SK-N-SH (cell line): ENCODE data around the gene GSG1L. TPM values are rescaled to one million over a fixed set of nuclear protein-coding genes. Genes with fewer than 3 reads are reported as not detected.

ENCODE experiments used
- CTCF ChIA-PET: fragments of 300-600, 350-600 bp; formaldehyde crosslinking; extraction: SDS; loops from one replicate; lab custom pipeline; 2021; lab: Yijun Ruan, JAX
- POLR2A ChIA-PET: fragments of 350-600 bp; sonication (Branson Sonifier 250); formaldehyde crosslinking; extraction: SDS; loops from one replicate; lab custom pipeline; 2020; ENCODE audit warnings: antibody characterized with exemption, inconsistent platforms; lab: Yijun Ruan, JAX
- DNase-seq: peaks from one replicate; pipeline ENCODE4 v3.0.0; 2012
- H2AFZ ChIP-seq: fragments of 200-600 bp; sonication (generic); 2 replicates; pipeline ENCODE4 v1.8.1; 2016; ENCODE audit warnings: antibody characterized with exemption, mild to moderate bottlenecking, low read depth
- H3F3A ChIP-seq: fragments of 200-600 bp; sonication (generic); replicated peaks from 2 replicates; pipeline ENCODE3; 2016; ENCODE audit warnings: antibody characterized with exemption, mild to moderate bottlenecking; ENCODE audit not compliant: insufficient read depth
- H3K27ac ChIP-seq, 2 experiments: fragments of 200-500 bp in 1 of 2; fragments of 200-600 bp in 1 of 2; sonication (Bioruptor generic) in 1 of 2; sonication (generic), shearing (Covaris generic) in 1 of 2; 2 replicates each; pipeline versions ENCODE4 v1.5.1 to v1.6.1; 2014 to 2016; ENCODE audit warnings: low read depth in 2 of 2, inconsistent platforms in 1 of 2, low read length in 1 of 2, mild to moderate bottlenecking in 1 of 2, mixed read lengths in 1 of 2
- H3K27me3 ChIP-seq: fragments of 200-600 bp; sonication (generic), shearing (Covaris generic); 2 replicates; pipeline ENCODE4 v1.6.1; 2016; ENCODE audit warnings: mixed run types; ENCODE audit not compliant: insufficient read depth
- H3K36me3 ChIP-seq, 2 experiments: fragments of 200-500 bp in 1 of 2; fragments of 200-600 bp in 1 of 2; sonication (Bioruptor generic) in 1 of 2; sonication (generic) in 1 of 2; replicated peaks in 1 of 2; 2 replicates each; pipeline versions ENCODE3 to v1.5.1; 2014 to 2016; ENCODE audit warnings: low read length in 1 of 2, mild to moderate bottlenecking in 1 of 2; ENCODE audit not compliant: insufficient read depth in 2 of 2, control insufficient read depth in 1 of 2
- H3K4me1 ChIP-seq, 2 experiments: fragments of 200-500 bp in 1 of 2; fragments of 200-600 bp in 1 of 2; sonication (Bioruptor generic) in 1 of 2; sonication (generic), shearing (Covaris generic) in 1 of 2; 2 replicates each; pipeline versions ENCODE4 v1.5.1 to v1.6.1; 2014 to 2016; ENCODE audit warnings: low read depth in 1 of 2, low read length in 1 of 2, mixed run types in 1 of 2; ENCODE audit not compliant: insufficient read depth in 2 of 2, control insufficient read depth in 1 of 2
- H3K4me2 ChIP-seq: fragments of 200-600 bp; sonication (generic), shearing (Covaris generic); 2 replicates; pipeline ENCODE4 v1.6.1; 2017; ENCODE audit warnings: mixed run types
- H3K4me3 ChIP-seq, 2 experiments: fragments of 200-500 bp in 1 of 2; fragments of 200-600 bp in 1 of 2; sonication (Bioruptor generic) in 1 of 2; sonication (generic), shearing (Covaris generic) in 1 of 2; 2 replicates each; pipeline versions ENCODE4 v1.5.1 to v1.8.1; 2014 to 2016; ENCODE audit warnings: low read depth in 2 of 2, inconsistent platforms in 1 of 2, low read length in 1 of 2, mild to moderate bottlenecking in 1 of 2, mixed read lengths in 1 of 2, moderate library complexity in 1 of 2
- H3K79me2 ChIP-seq: fragments of 200-600 bp; sonication (generic); 2 replicates; pipeline ENCODE4 v1.8.1; 2017; ENCODE audit warnings: mild to moderate bottlenecking; ENCODE audit not compliant: insufficient read depth
- H3K9ac ChIP-seq: fragments of 200-600 bp; sonication (generic); 2 replicates; pipeline ENCODE4 v1.6.1; 2017; ENCODE audit warnings: mixed run types
- H3K9me2 ChIP-seq: fragments of 200-600 bp; sonication (generic); 2 replicates; pipeline ENCODE4 v1.6.1; 2017; ENCODE audit warnings: mixed run types
- H3K9me3 ChIP-seq: fragments of 200-600 bp; sonication (generic); 2 replicates; pipeline ENCODE4 v1.6.1; 2017; ENCODE audit warnings: mixed run types, mild to moderate bottlenecking, moderate library complexity
- H4K20me1 ChIP-seq: fragments of 200-600 bp; sonication (generic); 2 replicates; pipeline ENCODE4 v1.6.1; 2017; ENCODE audit warnings: mild to moderate bottlenecking, mixed run types; ENCODE audit not compliant: insufficient read depth
- CHD2 ChIP-seq: fragments of 150-350 bp; IDR thresholded peaks from 2 replicates; pipeline ENCODE4 v1.6.1; 2018; ENCODE audit warnings: low read length; ENCODE audit not compliant: partially characterized antibody
- EZH2phosphoT487 ChIP-seq: fragments of 200-600 bp; sonication (generic); IDR thresholded peaks from 2 replicates; pipeline ENCODE4 v1.6.1; 2017; ENCODE audit warnings: low read depth, mixed run types, mild to moderate bottlenecking, antibody characterized with exemption, moderate library complexity, borderline replicate concordance
- FOXJ3 ChIP-seq: sonication (generic); formaldehyde crosslinking; IDR thresholded peaks from 2 replicates; pipeline ENCODE4 v1.5.1; 2020; ENCODE audit warnings: mild to moderate bottlenecking, missing genetic modification reagents
- JUND ChIP-seq: IDR thresholded peaks from 2 replicates; pipeline ENCODE4 v1.4.0; 2012
- NFIC ChIP-seq: IDR thresholded peaks from 2 replicates; pipeline ENCODE4 v1.4.0; 2012; ENCODE audit warnings: borderline replicate concordance
- RAD21 ChIP-seq: IDR thresholded peaks from 2 replicates; pipeline ENCODE4 v1.6.1; 2012; ENCODE audit warnings: mild to moderate bottlenecking, low read length
- RFX5 ChIP-seq: IDR thresholded peaks from 2 replicates; pipeline ENCODE4 v1.6.1; 2012; ENCODE audit warnings: mild to moderate bottlenecking, improper control_type of control experiment, low read length
- TAF1 ChIP-seq: IDR thresholded peaks from 2 replicates; pipeline ENCODE4 v1.6.1; 2012; ENCODE audit warnings: low read depth, mild to moderate bottlenecking, low read length, moderate library complexity, borderline replicate concordance
- YY1 ChIP-seq: IDR thresholded peaks from 2 replicates; pipeline ENCODE4 v1.4.0; 2012; ENCODE audit warnings: low read depth, mild to moderate bottlenecking
- WGBS: methylation state at CpG from one replicate; pipeline ENCODE4 v1.1.6; 2017; ENCODE audit warnings: low lambda C conversion rate; 5-methylcytosine and 5-hydroxymethylcytosine counted together
- polyA plus RNA-seq, 3 experiments: library from polyadenylated mRNA; depleted of rRNA; stranded (reverse); fragments of >200 nt; gene quantifications; 2 replicates each; pipeline ENCODE4 v1.2.3, GENCODE V29; 2012
- TF ChIP-seq, protein P1 (sequence below): IDR thresholded peaks from 2 replicates; pipeline ENCODE4 v1.6.1; 2012; ENCODE audit warnings: mild to moderate bottlenecking, low read depth, low read length, moderate library complexity
- TF ChIP-seq, protein P2 (sequence below): IDR thresholded peaks from 2 replicates; pipeline ENCODE4; 2012
- TF ChIP-seq, protein P3 (sequence below): IDR thresholded peaks from 2 replicates; pipeline ENCODE4 v1.4.0; 2012; ENCODE audit warnings: low read depth
- TF ChIP-seq, protein P4 (sequence below): fragments of 150-350 bp; IDR thresholded peaks from 2 replicates; pipeline ENCODE4 v1.6.1; 2017; ENCODE audit warnings: antibody characterized with exemption, low read length, low read depth, borderline replicate concordance

GSG1L gene
- polyA plus RNA-seq, 1 of the 3 experiments (the other 2 are of a cell fraction), result not detected

DNA sequence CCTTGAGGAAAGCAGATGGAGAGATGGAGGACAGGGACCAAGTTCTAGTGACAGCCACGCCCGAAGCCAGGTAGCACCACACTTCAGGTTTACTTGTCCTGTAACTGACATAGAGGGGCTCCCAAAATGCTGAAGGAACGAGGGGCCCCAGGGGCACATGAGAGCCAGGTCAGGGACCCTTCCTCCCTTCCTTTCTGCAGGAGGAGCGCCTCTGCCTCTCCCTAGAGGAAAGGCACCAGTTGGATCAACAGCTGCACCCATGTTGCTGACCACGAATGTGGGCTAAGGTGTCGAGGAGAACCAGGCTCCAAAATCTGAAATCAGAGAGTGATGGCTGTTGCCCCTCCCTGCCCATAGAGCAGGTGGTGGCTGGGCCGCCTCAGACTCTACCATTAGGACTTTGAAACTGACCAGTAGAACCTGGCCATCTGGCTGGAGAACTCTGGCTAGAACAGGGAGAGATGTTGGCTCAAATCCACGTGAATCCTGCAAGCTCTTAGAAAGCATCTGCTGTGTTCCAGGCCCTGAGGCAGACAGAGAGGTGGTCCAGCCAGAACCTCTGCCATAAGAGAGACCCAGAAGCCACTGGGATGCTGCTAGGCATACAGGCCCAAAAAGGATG is 294.8 kb downstream of the GSG1L start (continued):
- TF ChIP-seq, protein P1, sequence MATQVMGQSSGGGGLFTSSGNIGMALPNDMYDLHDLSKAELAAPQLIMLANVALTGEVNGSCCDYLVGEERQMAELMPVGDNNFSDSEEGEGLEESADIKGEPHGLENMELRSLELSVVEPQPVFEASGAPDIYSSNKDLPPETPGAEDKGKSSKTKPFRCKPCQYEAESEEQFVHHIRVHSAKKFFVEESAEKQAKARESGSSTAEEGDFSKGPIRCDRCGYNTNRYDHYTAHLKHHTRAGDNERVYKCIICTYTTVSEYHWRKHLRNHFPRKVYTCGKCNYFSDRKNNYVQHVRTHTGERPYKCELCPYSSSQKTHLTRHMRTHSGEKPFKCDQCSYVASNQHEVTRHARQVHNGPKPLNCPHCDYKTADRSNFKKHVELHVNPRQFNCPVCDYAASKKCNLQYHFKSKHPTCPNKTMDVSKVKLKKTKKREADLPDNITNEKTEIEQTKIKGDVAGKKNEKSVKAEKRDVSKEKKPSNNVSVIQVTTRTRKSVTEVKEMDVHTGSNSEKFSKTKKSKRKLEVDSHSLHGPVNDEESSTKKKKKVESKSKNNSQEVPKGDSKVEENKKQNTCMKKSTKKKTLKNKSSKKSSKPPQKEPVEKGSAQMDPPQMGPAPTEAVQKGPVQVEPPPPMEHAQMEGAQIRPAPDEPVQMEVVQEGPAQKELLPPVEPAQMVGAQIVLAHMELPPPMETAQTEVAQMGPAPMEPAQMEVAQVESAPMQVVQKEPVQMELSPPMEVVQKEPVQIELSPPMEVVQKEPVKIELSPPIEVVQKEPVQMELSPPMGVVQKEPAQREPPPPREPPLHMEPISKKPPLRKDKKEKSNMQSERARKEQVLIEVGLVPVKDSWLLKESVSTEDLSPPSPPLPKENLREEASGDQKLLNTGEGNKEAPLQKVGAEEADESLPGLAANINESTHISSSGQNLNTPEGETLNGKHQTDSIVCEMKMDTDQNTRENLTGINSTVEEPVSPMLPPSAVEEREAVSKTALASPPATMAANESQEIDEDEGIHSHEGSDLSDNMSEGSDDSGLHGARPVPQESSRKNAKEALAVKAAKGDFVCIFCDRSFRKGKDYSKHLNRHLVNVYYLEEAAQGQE, result no peak

DNA sequence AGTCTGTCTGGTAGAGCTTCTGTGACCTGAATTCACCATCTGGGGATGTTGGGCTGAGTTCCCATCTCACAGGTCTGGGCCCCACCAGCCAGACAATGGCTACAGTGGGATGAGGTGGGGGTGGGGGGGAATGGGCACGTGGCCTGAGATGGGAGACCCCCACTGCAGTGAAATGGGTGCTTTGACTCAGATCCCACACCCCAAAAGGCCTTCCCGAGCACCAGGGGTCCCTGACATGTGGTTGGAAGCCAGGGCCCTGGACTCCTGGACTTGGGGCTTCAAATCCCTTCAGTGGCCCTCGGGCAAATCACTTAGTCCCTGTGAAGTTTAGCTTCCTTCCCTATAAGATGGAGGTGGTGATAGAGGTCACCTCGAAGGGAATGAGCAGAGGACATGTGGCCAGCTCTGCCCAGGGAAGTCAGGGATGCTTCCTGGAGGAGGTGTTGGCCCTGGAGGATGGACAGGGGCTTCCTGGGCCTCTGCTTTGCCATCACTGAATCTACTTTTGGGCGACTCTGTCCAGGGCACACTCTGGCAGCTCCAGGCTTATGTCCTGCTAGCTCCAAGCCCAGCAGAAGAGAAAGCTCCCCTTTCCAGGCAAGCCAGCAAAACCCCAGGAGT is 295.4 kb downstream of the GSG1L start:
- no peak overlapping the region for H3K9ac ChIP-seq
- no peaks in the 10 kb centered on the region for H3K9me3 ChIP-seq
- H3K9me2 ChIP-seq, result no peaks in the 10 kb centered on the region
- H3K36me3 ChIP-seq, result peaks cover 8 to 49% of the 10 kb centered on the region in 2 experiments
- no peak overlapping the region for H3K4me2 ChIP-seq
- no peak overlapping the region for H3K4me3 ChIP-seq
- no peak overlapping the region for H2AFZ ChIP-seq
- CTCF ChIA-PET, result interaction anchor here (1.2 to 2.9 kb wide), 2 partner anchors 128 to 302 kb away, joined by 4 to 10 read pairs; no protein-coding TSS in a partner anchor
- peaks cover 0 to 7% of the 10 kb centered on the region in 2 experiments; a peak in 1 of 4 replicates for H3K4me1 ChIP-seq
- no peaks in the 10 kb centered on the region for H4K20me1 ChIP-seq
- WGBS, result 78% methylated on average over 4 of the region's 5 CpGs
- no peaks in the 10 kb centered on the region for H3K27me3 ChIP-seq
- H3K79me2 ChIP-seq, result no peaks in the 10 kb centered on the region
- H3F3A ChIP-seq, result no peaks in the 10 kb centered on the region
- H3K27ac ChIP-seq, result no peak overlapping the region
- TF ChIP-seq NFIC (no peak), YY1 (no peak), TAF1 (no peak)
- POLR2A ChIA-PET, result no interaction called here
- DNase-seq, result no peak

DNA sequence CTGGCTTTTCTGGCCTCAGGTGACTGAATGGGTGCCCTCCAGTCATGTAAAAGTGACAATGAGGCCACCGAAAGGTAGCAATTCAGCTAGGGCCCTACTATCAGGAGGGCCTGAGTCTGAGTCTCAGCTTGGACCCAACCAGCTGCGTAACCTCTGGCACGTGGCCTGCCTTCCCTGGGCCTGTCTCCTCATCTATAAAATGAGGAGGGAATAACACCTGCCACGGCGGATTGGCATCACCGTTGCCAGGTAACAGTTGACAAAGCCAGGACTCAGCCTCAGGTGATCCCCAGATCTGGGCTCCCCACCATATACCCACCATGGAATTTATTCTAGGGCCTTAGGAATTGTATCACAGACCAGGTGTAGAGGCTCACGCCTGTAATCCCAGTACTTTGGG is 296.4 kb downstream of the GSG1L start:
- ChIA-PET POLR2A (no interaction called here), CTCF (interaction anchor here (0.9 to 2.0 kb wide), 3 partner anchors 10 to 205 kb away, joined by 4 to 11 read pairs (median 6); no protein-coding TSS in a partner anchor)
- WGBS, result 97% methylated on average over 7 of the region's 7 CpGs

More for the DNA sequence above, 296.4 kb downstream of the GSG1L start:
- no peak overlapping the region for H3K27ac ChIP-seq
- TF ChIP-seq FOXJ3 (CRISPR knock-in tag) (no peak), EZH2phosphoT487 (no peak), RAD21 (no peak), JUND (no peak), TAF1 (no peak), RFX5 (no peak), CHD2 (no peak), NFIC (no peak)
- TF ChIP-seq, protein P2, sequence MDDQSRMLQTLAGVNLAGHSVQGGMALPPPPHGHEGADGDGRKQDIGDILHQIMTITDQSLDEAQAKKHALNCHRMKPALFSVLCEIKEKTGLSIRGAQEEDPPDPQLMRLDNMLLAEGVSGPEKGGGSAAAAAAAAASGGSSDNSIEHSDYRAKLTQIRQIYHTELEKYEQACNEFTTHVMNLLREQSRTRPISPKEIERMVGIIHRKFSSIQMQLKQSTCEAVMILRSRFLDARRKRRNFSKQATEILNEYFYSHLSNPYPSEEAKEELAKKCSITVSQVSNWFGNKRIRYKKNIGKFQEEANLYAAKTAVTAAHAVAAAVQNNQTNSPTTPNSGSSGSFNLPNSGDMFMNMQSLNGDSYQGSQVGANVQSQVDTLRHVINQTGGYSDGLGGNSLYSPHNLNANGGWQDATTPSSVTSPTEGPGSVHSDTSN, result no peak
- TF ChIP-seq, protein P3, sequence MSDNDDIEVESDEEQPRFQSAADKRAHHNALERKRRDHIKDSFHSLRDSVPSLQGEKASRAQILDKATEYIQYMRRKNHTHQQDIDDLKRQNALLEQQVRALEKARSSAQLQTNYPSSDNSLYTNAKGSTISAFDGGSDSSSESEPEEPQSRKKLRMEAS, result no peak
- TF ChIP-seq, protein P4, sequence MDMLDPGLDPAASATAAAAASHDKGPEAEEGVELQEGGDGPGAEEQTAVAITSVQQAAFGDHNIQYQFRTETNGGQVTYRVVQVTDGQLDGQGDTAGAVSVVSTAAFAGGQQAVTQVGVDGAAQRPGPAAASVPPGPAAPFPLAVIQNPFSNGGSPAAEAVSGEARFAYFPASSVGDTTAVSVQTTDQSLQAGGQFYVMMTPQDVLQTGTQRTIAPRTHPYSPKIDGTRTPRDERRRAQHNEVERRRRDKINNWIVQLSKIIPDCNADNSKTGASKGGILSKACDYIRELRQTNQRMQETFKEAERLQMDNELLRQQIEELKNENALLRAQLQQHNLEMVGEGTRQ, result no peak
- no peaks in the 10 kb centered on the region for H3K9me2 ChIP-seq
- no peak overlapping the region for H3K4me2 ChIP-seq
- no peaks in the 10 kb centered on the region for H3K79me2 ChIP-seq
- H4K20me1 ChIP-seq, result no peaks in the 10 kb centered on the region
- H2AFZ ChIP-seq, result no peak overlapping the region
- peaks cover 13 to 54% of the 10 kb centered on the region in 2 experiments for H3K36me3 ChIP-seq
- no peaks in the 10 kb centered on the region for H3F3A ChIP-seq
- peaks cover 0 to 7% of the 10 kb centered on the region in 2 experiments; a peak in 1 of 4 replicates for H3K4me1 ChIP-seq
- H3K27me3 ChIP-seq, result no peaks in the 10 kb centered on the region
- H3K9ac ChIP-seq, result no peak overlapping the region
- H3K9me3 ChIP-seq, result no peaks in the 10 kb centered on the region
- no peak overlapping the region for H3K4me3 ChIP-seq
- no peak for DNase-seq
